ENCODE measurements around the gene NEBL.

GRCh38 chr10:20747782-20748181 lies 149.3 kb downstream of the NEBL start:
- TF ChIP-seq GATA3 (IDR thresholded peaks at IDR 0.05; ENCODE audit: low read depth, low read length): no peak
- no peak for TF ChIP-seq GATA2 (IDR thresholded peaks at IDR 0.05; ENCODE audit: low read depth, low read length)
